HepG2 (cell line): ENCODE results near the gene KCNQ2. TPM values are rescaled to one million over a fixed set of nuclear protein-coding genes. Genes with fewer than 3 reads are reported as not detected.

Experiments
- ADNP ChIP-seq: sonication (generic); formaldehyde crosslinking; IDR thresholded peaks from 2 replicates; pipeline ENCODE4 v1.4.0; 2020; ENCODE audit warnings: missing genetic modification reagents
- AGO1 ChIP-seq: fragments of 200-400 bp; formaldehyde crosslinking; IDR thresholded peaks from 2 replicates; pipeline ENCODE4 v1.6.1; 2017; ENCODE audit warnings: mild to moderate bottlenecking, low read depth, low read length, moderate library complexity; ENCODE audit not compliant: poor library complexity, severe bottlenecking
- ARNT ChIP-seq: fragments of 450-650 bp; IDR thresholded peaks from 2 replicates; pipeline ENCODE4 v1.6.1; 2017
- BRF2 ChIP-seq: sonication (generic); formaldehyde crosslinking; IDR thresholded peaks from 2 replicates; pipeline ENCODE4 v1.8.1; 2022; ENCODE audit warnings: mild to moderate bottlenecking, missing genetic modification reagents
- CREB3 ChIP-seq: sonication (generic); formaldehyde crosslinking; IDR thresholded peaks from 2 replicates; pipeline ENCODE4 v1.5.0; 2020; ENCODE audit warnings: missing genetic modification reagents
- ELF3 ChIP-seq: IDR thresholded peaks from 2 replicates; pipeline ENCODE4 v1.6.1; 2016; ENCODE audit warnings: missing genetic modification reagents, missing compliant biosample characterization
- KMT2A ChIP-seq: sonication (generic); formaldehyde crosslinking; IDR thresholded peaks from 2 replicates; pipeline ENCODE4 v1.4.0; 2020; ENCODE audit warnings: missing genetic modification reagents
- MATR3 ChIP-seq: sonication (generic); formaldehyde crosslinking; IDR thresholded peaks from 2 replicates; pipeline ENCODE4 v1.4.0; 2020; ENCODE audit warnings: missing genetic modification reagents
- MTA3 ChIP-seq: sonication (generic); formaldehyde crosslinking; IDR thresholded peaks from 2 replicates; pipeline ENCODE4 v1.4.0; 2020; ENCODE audit warnings: missing genetic modification reagents
- MZF1 ChIP-seq: sonication (generic); formaldehyde crosslinking; IDR thresholded peaks from 2 replicates; pipeline ENCODE4 v1.8.1; 2023; ENCODE audit warnings: mild to moderate bottlenecking, missing genetic modification reagents, borderline replicate concordance
- PBX3 ChIP-seq: sonication (generic); formaldehyde crosslinking; IDR thresholded peaks from 2 replicates; pipeline ENCODE4 v1.8.1; 2023; ENCODE audit warnings: missing genetic modification reagents, inconsistent platforms, borderline replicate concordance
- RERE ChIP-seq: IDR thresholded peaks from 2 replicates; pipeline ENCODE4 v1.6.1; 2016; ENCODE audit warnings: low read depth, missing genetic modification reagents, missing compliant biosample characterization
- SMC3 ChIP-seq: IDR thresholded peaks from 2 replicates; pipeline ENCODE4 v1.6.1; 2011; ENCODE audit warnings: low read length, improper control_type of control experiment
- ZBTB37 ChIP-seq: sonication (generic); formaldehyde crosslinking; IDR thresholded peaks from 2 replicates; pipeline ENCODE4 v1.4.0; 2020; ENCODE audit warnings: mild to moderate bottlenecking, missing genetic modification reagents
- ZBTB44 ChIP-seq: sonication (generic); formaldehyde crosslinking; IDR thresholded peaks from 2 replicates; pipeline ENCODE4 v1.4.0; 2020; ENCODE audit warnings: missing genetic modification reagents
- ZNF260 ChIP-seq: sonication (generic); formaldehyde crosslinking; IDR thresholded peaks from 2 replicates; pipeline ENCODE4 v1.4.0; 2020; ENCODE audit warnings: missing genetic modification reagents, low read depth, mild to moderate bottlenecking, borderline replicate concordance
- ZNF598 ChIP-seq: sonication (generic); formaldehyde crosslinking; IDR thresholded peaks from 2 replicates; pipeline ENCODE4 v1.5.1; 2020; ENCODE audit warnings: mild to moderate bottlenecking, missing genetic modification reagents, borderline replicate concordance
- ZNF629 ChIP-seq: sonication (generic); formaldehyde crosslinking; conservative IDR thresholded peaks from 2 replicates; pipeline ENCODE4 v1.5.0; 2020; ENCODE audit warnings: missing genetic modification reagents
- ZNF788 ChIP-seq: sonication (generic); formaldehyde crosslinking; IDR thresholded peaks from 2 replicates; pipeline ENCODE4 v1.5.0; 2020; ENCODE audit warnings: mild to moderate bottlenecking, missing genetic modification reagents, borderline replicate concordance
- polyA plus RNA-seq, 8 experiments: library from polyadenylated mRNA; depleted of rRNA in 3 of 8; stranded (reverse) in 7 of 8; unstranded in 1 of 8; fragments of >200 nt; fragmentation: Illumina TruSeq in 4 of 8; extraction: Trizol in 4 of 8; gene quantifications; 2 replicates each; pipeline versions ENCODE4 v1.2.1 to v1.2.3, GENCODE V29; 2011 to 2016; ENCODE audit warnings: low read depth in 4 of 8, missing spikeins in 1 of 8, mixed read lengths in 1 of 8; ENCODE audit not compliant: insufficient read depth in 1 of 8
- total RNA-seq, 5 experiments: library from RNA; depleted of rRNA; stranded (reverse); fragments of >200 nt; fragmentation: Illumina TruSeq; extraction: Trizol; gene quantifications; 2 replicates each; pipeline ENCODE4 v1.2.3, GENCODE V29; 2016; ENCODE audit warnings: low read depth in 1 of 5

Gene KCNQ2
- total and polyA plus RNA-seq, 2 of the 13 experiments (the other 11 are each of a cell fraction or from before 2014, with no cell fraction given): not detected

GRCh38 chr20:63378626-63379025 is 93.8 kb downstream of the KCNQ2 start (continued):
- TF ChIP-seq ZBTB44 (CRISPR knock-in tag): peak; percentile 55; the same call in 1 of the 2 replicates
- TF ChIP-seq RERE (CRISPR knock-in tag): no peak
- no peak for TF ChIP-seq ZNF788
- TF ChIP-seq MZF1: no peak
- TF ChIP-seq BRF2 (CRISPR knock-in tag): no peak
- TF ChIP-seq MATR3 (CRISPR knock-in tag): no peak
- TF ChIP-seq CREB3 (CRISPR knock-in tag): no peak
- no peak for TF ChIP-seq ZBTB37
- no peak for TF ChIP-seq ZNF629 (CRISPR knock-in tag)
- TF ChIP-seq ADNP (CRISPR knock-in tag): no peak
- no peak for TF ChIP-seq KMT2A
- TF ChIP-seq MTA3 (CRISPR knock-in tag): no peak
- TF ChIP-seq SMC3: no peak
- no peak for TF ChIP-seq AGO1
- TF ChIP-seq PBX3: no peak
- no peak for TF ChIP-seq ZNF598
- 0 out of 2 replicates have a peak, but pooled peaks have one; percentile 41 for TF ChIP-seq ELF3 (CRISPR knock-in tag)
- no peak for TF ChIP-seq ZNF260 (CRISPR knock-in tag)
- TF ChIP-seq ARNT: no peak
